Stimulated activated naive CD8-positive, alpha-beta T cell treated with anti-CD3 and anti-CD28 coated beads, Interleukin-15, amount 100 ng/mL, for 72 hours (primary cell): Measurements from ENCODE around the gene SSBP4.

Source experiments
- ATAC-seq: fragments of 150-1000 bp; cut with Tn5 transposase; 2 replicates; pipeline ENCODE4 v1.10.0; 2021; ENCODE audit warnings: mild to moderate bottlenecking, moderate library complexity
- DNase-seq, 2 donors: peaks; one replicate each; pipeline ENCODE4 v3.0.0; 2021 to 2022
- H3K27ac Mint-ChIP-seq, 2 donors: one replicate each; pipeline ENCODE4 v1.8.0; 2022; ENCODE audit warnings: mild to moderate bottlenecking in 2 of 2, mixed read lengths in 2 of 2, moderate library complexity in 2 of 2
- H3K27me3 Mint-ChIP-seq: one replicate; pipeline ENCODE4 v1.8.0; 2022; ENCODE audit warnings: mixed read lengths
- H3K4me1 Mint-ChIP-seq: one replicate; pipeline ENCODE4 v1.8.0; 2022; ENCODE audit warnings: mild to moderate bottlenecking, mixed read lengths
- H3K4me3 Mint-ChIP-seq, 2 donors: one replicate each; pipeline ENCODE4 v1.8.0; 2022; ENCODE audit warnings: mild to moderate bottlenecking in 2 of 2, mixed read lengths in 2 of 2, moderate library complexity in 1 of 2
- H3K9me3 Mint-ChIP-seq, 2 donors: one replicate each; pipeline ENCODE4 v1.8.0; 2022; ENCODE audit warnings: mixed read lengths in 2 of 2

SSBP4 gene

DNA sequence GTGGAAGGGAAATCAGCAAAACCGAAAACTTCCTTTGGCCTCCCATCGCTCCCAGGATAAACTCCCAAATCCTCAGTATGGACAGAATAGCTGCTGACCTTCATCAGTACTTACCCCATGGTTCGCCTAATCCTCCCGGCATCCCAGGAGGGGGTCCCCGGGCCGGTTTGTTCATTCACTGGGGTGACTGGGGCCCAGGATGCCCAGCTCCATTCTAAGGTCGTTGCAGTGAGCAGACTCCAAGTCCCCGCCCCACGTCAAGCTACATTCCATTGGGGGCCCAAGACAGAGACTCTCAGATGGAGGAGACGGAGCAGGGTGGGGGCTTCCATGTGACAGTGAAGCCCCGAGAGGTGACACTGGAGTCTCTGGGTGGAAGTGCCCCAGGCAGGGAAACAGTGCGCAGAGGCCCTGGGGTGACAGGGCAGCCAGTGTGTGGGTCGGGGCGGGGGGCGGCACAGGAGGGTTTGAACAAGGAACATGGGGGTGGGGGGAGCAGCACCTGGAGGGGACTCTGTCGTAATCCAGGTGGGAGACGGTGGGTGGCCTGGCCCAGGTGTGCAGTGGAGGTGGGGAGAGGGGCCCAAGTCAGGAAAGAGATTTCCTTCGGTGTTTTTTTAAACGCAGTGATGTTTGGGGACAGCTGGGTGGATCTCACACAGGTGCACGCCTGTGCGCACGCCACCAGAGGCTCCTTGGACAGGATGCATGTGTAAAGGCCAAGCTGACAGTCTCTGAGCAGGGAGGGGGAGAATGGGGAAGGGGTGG is 5.1 kb downstream of the SSBP4 start:
- Mint-ChIP-seq H3K9me3 (no peaks in the 10 kb centered on the region), H3K27ac (no peak overlapping the region), H3K4me1 (peaks cover 94% of the 10 kb centered on the region), H3K4me3 (no peak overlapping the region), H3K27me3 (no peaks in the 10 kb centered on the region)
- DNase-seq (no peak), ATAC-seq (no peak)

DNA sequence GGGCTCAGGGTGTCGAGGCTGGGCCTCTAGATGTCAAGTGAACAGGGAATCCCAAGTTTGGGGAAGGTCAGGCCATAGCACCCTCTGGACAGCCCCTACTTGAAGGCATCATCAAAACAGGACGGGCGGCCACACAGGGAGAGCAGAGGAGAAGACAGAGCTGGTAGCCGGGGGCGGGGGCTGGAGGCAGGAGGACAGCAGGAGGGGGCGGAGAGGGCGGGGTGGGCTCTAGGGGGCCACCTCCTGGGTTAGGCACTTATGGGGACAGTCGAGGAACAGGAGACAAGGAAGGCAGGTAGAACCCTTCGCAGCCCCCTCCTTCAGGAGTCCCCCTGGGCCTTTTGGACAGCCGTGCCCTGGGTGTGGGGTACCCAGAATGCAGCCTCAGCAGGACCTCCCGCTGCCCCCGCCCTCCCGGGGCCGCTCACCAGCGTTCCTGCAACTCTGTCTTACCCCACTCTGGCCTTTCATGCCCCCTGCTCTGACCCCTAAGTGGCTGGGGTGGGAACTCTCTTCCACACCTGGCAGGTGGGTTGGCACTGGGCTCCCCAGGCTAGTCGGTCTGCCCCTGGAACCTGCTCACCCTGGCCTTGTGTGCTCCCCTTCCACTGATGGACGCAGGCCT is 5.8 kb downstream of the SSBP4 start:
- no peak overlapping the region for H3K27ac Mint-ChIP-seq

DNA sequence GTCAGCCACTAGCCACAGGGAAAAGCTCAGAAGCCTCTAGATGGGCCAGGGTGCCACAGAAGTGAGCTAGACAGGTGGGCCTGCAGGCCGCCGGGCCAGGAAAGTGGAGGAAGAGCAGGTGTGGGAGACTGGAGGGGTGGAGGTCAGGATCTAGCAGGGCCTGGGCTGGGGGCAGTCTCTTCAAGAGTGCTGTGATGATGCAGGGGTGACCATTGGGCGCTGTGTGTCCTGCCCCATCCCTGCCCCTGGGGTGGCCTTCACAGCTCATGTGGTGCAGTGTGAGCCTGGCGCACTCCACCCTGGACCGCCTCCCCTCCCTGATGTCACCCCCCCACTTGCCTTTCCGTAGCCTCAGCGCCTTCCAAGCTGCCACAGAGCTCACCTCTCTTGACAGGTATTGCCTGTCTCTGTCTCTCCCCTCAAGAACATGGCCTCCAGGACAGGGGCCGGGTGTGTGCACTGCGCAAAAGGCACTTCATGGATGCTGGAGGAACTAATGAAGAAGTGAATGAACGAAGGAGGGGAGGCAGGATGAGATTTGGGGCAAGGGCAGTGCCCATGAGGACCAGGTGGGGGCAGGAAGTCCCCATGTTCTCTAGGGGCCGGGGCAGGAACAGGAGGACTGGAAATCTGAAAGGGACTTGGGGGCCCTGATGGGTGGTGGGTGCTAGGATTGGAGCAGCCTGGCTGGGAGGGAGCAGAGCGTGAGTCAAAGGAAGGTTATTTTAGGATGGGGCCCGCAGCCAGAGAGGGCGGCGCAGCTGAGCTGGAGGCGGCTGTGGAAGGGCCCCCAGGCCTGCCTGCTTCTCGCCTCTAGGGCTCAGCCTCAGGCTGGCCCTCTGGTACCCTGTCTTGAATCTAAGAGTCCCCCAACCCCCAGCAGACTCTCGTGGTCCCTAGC is 6.6 kb downstream of the SSBP4 start:
- Mint-ChIP-seq H3K4me1 (peaks cover 99% of the 10 kb centered on the region), H3K4me3 (no peak overlapping the region), H3K27me3 (no peaks in the 10 kb centered on the region), H3K9me3 (no peaks in the 10 kb centered on the region), H3K27ac (no peak overlapping the region)
- DNase-seq (no peak), ATAC-seq (no peak)

More for the DNA sequence above, 5.8 kb downstream of the SSBP4 start:
- Mint-ChIP-seq H3K27me3 (no peaks in the 10 kb centered on the region), H3K4me1 (peaks cover 100% of the 10 kb centered on the region), H3K4me3 (no peak overlapping the region), H3K9me3 (no peaks in the 10 kb centered on the region)
- DNase-seq (peak in 1 of 2 donors; percentile 14), ATAC-seq (no peak)

DNA sequence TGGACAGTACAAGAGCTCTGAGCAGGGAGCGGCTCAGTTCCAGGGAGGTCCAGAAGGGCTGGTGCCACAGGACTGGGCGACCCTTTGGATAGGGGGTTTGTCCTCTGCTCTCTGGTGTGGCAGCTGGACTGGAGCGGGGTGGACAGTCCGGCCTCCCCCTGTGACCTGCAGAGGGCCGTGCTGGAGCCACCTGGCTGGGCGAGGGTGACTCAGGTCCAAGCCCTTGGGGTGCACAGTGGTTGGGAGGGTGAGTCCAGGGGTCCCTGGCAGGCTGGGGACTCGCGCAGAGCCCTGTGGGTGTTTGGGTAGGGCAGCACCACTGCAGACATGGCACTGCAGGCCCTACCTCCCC is 7.2 kb downstream of the SSBP4 start:
- Mint-ChIP-seq H3K4me1 (peaks cover 93% of the 10 kb centered on the region), H3K27ac (no peak overlapping the region), H3K4me3 (no peak overlapping the region), H3K27me3 (no peaks in the 10 kb centered on the region), H3K9me3 (no peaks in the 10 kb centered on the region)
- DNase-seq (peak in 1 of 2 donors; percentile 14), ATAC-seq (no peak)

DNA sequence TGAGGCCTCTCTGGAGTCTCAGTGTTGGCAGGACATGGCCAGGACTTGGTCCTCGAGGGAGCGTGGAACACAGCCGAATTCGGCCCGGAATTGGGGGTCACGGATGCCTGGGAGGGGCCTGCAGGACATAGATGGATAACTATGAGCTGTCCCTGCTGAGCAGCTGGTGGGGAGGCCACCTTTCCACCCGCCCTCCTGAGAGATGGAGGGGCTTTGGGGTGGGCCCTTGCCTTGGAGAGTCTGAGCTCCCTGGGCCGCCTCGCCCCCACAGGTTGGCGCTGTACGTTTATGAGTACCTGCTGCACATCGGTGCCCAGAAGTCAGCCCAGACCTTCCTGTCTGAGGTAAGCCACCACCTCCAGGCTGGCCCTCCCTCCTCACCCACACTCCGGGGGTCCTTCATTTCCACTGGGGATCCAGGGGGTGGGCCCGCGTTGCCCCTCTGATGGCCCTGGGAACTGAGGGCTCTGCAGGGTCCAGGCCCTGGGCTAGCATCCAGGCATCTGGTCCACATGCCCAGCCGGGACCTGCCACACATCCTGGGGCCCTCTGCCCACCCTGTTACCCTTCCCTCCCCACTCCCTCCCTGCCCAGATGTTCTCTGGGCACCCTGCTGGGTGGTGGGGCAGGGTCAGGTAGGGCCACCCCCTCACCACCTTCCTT is 8.0 kb downstream of the SSBP4 start:
- H3K9me3 Mint-ChIP-seq: no peaks in the 10 kb centered on the region
- no peaks in the 10 kb centered on the region for H3K27me3 Mint-ChIP-seq
- ATAC-seq: no peak
- H3K4me3 Mint-ChIP-seq: no peak overlapping the region
- H3K27ac Mint-ChIP-seq: peak overlapping the region in 1 of 2 donors; percentile 54
- H3K4me1 Mint-ChIP-seq: peaks cover 91% of the 10 kb centered on the region
- peak in 1 of 2 donors; percentile 13 for DNase-seq

DNA sequence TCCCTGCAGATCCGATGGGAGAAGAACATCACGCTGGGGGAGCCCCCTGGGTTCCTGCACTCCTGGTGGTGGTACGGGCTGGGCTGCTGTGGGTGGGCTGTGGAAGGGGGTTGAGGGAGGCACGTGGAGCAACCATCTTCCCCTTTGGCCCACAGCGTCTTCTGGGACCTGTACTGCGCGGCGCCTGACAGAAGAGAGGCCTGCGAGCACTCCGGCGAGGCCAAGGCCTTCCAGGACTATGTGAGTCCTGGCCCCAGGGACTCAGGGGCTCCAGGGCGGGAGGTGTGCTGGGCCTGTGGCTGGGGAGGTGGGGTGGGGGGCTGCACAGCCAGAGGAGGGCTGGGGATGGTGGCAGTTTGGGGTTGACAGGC is 8.5 kb downstream of the SSBP4 start:
- Mint-ChIP-seq H3K27me3 (no peaks in the 10 kb centered on the region), H3K9me3 (no peaks in the 10 kb centered on the region), H3K4me3 (no peak overlapping the region), H3K4me1 (peaks cover 91% of the 10 kb centered on the region), H3K27ac (no peak overlapping the region)
- ATAC-seq: no peak
- no peak for DNase-seq

DNA sequence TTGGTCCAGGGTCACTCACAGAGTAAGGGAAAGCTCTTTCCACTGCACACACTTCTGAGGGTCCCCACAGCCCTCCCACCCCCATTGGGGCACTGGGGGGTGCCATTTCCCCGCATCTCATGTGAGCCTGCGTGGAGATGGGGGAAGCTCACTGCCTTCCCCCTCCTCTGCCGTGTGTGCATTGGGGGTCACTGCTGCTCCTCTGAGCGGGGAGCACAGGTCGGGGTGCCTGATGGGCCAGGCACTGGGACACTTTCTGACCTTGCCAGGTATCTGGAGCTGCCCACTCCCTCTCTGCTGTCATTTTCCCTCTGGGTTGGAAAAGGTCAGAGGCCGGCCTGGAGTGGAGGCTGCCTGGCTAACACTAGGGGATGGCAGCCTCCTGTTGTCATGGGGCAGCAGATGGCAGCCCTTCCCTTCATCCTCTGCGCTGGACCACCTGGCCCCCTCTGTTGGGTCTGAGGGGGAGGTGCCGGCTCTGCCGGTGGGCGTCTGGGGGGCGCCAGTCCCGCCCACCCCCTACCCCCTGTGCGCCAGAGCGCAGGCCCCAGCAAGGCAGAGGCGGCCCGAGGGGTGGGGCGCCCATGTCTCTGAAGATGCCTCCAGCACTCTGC is 9.1 kb downstream of the SSBP4 start:
- DNase-seq: no peak
- Mint-ChIP-seq H3K27ac (no peak overlapping the region), H3K9me3 (no peaks in the 10 kb centered on the region), H3K27me3 (no peaks in the 10 kb centered on the region), H3K4me1 (peaks cover 90% of the 10 kb centered on the region), H3K4me3 (no peak overlapping the region)
- ATAC-seq: peak; percentile 1

DNA sequence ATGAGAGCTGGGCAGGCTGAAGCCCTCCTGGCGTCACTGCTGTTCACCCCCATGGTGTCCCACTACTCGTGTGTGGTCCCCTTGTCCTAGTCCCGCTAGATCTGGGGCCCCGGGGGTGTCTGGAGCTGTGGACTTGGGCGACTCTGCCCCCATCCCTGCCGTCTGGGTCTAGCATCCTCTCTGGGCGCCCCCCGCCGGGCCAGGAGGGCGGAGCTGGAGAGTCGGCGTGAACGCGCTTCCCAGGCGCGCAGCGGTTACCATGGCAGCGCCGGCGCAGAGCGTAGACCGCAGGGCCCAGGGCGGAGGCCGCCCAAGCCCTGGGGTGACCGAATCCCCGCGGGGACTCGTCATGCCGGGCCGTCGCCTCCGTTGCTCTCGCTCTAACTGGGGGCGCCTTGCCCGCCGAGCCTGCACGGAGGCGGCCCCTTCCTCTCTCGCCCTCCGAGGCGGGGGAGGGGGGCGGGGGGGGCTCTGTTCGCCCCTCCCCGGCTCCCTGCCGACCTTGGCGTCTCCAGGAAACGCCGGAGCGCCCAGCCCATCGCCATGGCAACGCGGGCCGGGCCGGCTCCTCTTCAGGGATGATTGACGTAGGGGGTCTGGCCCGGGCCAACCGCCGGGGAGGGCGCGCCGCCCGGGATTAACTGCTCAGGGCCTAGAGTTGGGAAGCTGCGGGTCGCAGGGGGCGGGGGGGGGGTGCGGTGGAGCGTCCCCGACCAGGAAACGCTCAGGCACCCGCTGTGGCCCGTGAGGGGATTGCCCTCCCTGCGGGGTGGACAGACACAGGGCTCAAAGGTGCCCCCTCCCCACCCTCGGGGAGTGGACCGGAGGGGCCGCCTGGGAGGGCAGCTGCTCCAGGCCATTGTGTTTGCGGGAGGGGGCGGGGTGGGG is 9.8 kb downstream of the SSBP4 start:
- peak overlapping the region; percentile 58 to 71 for H3K4me3 Mint-ChIP-seq
- peaks cover 85% of the 10 kb centered on the region for H3K4me1 Mint-ChIP-seq
- no peaks in the 10 kb centered on the region for H3K27me3 Mint-ChIP-seq
- no peaks in the 10 kb centered on the region for H3K9me3 Mint-ChIP-seq
- DNase-seq: peak; percentile 85 to 88
- ATAC-seq: peak; percentile 84
- peak overlapping the region in 1 of 2 donors; percentile 63 for H3K27ac Mint-ChIP-seq

DNA sequence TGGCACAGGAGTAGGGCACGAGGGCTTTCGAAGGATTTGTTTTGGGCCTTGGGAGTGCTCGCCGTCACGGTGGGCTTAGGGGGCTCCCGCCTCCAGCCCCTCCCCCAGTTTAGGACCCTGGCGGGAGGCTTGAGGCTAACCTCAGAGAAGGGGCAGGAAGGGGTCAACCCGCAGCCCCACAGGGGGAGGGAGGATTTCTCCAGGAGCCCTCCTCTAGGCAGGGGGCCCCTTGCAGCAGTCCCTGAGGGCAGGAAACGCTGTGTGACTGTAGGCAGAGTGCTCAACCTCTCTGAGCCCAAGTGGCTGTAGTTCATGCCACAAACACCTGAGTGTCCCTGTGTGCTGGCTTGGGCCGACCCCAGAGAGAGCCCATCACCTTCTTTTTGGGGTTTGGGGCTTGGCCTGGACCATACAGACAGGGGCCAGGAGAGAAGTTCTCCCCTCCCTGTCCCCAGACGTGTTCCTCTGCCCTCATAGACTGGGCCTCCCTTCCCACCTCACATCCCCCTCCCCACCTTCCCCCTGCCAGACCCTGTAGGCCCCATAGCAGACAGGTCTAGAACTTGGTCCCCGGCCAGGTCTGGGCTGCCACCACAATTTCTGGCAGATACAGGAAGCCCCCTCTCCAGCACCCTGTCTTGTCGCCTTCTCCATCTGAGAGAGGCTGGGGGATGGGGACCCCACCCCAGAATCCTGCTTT is 10.7 kb downstream of the SSBP4 start:
- ATAC-seq (no peak), DNase-seq (peak in 1 of 2 donors; percentile 30)
- Mint-ChIP-seq H3K27me3 (no peaks in the 10 kb centered on the region), H3K4me3 (peak overlapping the region; percentile 58 to 71), H3K9me3 (no peaks in the 10 kb centered on the region), H3K27ac (peak overlapping the region in 1 of 2 donors; percentile 40), H3K4me1 (peaks cover 85% of the 10 kb centered on the region)

DNA sequence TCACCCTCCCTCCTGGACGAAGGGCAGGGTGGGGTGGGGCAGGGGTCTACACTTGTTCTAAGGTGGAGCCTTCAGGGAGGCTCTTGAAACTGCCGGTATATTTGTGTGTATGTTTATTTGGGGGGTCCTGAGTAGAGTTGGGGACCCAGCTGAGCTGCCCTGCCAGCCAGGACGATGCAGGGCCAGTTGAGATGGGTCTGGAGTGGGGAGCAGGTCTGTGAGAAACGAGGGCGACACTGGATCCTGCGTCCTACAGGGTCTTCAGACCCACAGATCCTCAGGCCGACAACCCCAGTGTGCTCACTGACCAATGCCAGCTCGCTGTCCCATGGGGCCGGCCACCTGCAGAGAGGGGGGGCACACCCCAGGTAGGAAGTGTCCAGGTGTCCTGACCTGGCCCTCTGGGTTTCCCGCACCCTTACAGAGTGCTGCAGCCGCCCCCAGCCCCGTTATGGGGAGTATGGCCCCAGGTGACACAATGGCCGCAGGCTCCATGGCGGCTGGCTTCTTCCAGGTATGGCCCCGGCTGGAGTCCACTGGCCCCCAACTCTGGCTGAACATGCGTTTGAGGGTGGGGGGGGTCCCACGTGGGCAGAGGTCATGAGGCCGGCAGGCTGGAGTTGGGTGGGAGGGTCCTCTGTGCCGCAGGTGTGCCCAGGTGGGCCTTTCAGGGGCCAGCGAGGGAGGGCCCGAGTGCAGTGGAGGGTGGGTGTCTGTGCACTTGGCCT is 11.4 kb downstream of the SSBP4 start:
- peaks cover 80% of the 10 kb centered on the region for H3K4me1 Mint-ChIP-seq
- H3K27ac Mint-ChIP-seq: no peak overlapping the region
- no peak for ATAC-seq
- no peaks in the 10 kb centered on the region for H3K9me3 Mint-ChIP-seq
- H3K4me3 Mint-ChIP-seq: peak overlapping the region in 1 of 2 donors; percentile 13
- peak in 1 of 2 donors; percentile 14 for DNase-seq
- H3K27me3 Mint-ChIP-seq: no peaks in the 10 kb centered on the region

DNA sequence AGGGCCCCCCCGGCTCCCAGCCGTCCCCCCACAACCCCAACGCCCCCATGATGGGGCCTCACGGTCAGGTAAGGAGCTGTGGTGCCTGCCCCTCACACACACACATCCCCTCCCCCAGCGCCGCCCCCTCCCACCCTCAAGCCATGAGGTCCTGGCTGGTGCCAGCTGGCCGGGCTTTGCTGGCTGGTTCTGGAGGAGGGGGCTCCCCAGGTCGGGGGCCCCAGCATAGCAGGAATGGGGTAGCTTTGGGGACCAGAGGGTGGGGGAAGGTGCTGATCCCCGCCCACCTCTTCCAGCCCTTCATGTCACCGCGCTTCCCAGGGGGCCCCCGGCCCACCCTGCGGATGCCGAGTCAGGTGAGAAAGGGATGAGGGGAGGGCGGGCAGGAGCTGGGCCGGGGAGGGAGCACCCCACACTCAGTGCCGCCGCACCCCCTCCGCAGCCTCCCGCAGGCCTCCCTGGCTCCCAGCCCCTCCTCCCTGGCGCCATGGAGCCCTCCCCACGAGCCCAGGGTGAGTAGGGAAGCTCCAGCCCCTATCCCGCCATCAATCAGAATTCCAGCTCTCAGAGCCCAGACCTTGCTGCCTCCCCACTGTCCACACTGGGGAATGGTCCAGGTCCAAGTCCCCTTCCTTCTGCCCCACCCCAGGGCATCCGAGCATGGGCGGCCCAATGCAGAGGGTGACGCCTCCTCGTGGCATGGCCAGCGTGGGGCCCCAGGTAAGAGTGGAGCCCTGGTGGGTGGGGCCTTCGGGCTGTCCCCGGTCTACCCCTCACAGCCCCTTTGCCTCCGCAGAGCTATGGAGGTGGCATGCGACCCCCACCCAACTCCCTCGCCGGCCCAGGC is 12.4 kb downstream of the SSBP4 start:
- Mint-ChIP-seq H3K4me3 (peak overlapping the region in 1 of 2 donors; percentile 39), H3K27me3 (no peaks in the 10 kb centered on the region), H3K4me1 (peaks cover 80% of the 10 kb centered on the region), H3K27ac (no peak overlapping the region), H3K9me3 (no peaks in the 10 kb centered on the region)
- no peak for ATAC-seq
- no peak for DNase-seq

DNA sequence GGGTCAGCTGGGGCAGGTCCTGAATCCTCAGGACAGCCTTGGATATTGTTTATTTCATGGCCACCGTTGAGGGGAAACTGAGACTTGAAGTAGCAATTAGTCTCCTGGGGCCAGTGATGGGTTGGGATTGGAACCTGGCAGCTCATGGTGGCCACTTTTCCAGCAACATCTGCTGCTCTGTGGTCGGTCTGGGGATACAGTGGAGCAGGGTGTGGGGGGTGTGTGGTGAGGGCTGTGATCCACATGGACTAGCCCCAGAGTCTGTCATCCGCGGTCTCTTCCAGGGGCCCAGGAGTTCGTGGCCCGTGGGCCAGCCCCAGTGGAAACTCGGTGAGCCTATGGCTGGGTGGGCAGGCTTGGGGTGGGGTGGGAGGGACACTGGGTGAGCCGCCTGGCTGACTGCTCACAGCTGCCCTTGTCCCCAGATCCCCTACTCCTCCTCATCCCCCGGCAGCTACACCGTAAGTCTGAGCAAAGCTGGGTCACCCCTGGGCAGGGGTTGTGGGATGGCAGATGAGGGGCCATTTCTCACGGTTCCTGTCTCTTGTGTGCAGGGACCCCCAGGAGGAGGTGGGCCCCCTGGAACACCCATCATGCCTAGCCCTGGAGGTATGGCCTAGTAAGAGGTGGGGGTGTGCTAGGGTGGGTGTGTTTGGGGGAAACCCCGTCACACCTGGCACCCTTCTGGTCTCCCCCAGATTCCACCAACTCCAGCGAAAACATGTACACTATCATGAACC is 13.2 kb downstream of the SSBP4 start:
- DNase-seq (no peak), ATAC-seq (no peak)
- H3K4me1 Mint-ChIP-seq: peaks cover 73% of the 10 kb centered on the region
- H3K4me3 Mint-ChIP-seq: peak overlapping the region; percentile 29 to 70
- H3K27ac Mint-ChIP-seq: peak overlapping the region in 1 of 2 donors; percentile 19
- H3K9me3 Mint-ChIP-seq: no peaks in the 10 kb centered on the region
- H3K27me3 Mint-ChIP-seq: no peaks in the 10 kb centered on the region
